GM12874 (cell line): ENCODE results near the gene RNF13.

Source experiments
- CTCF ChIP-seq: IDR thresholded peaks from 2 replicates; pipeline ENCODE4 v1.5.1; 2011; ENCODE audit warnings: low read depth, mild to moderate bottlenecking, control low read depth, low read length, moderate library complexity; ENCODE audit not compliant: insufficient read depth

RNF13 gene

DNA sequence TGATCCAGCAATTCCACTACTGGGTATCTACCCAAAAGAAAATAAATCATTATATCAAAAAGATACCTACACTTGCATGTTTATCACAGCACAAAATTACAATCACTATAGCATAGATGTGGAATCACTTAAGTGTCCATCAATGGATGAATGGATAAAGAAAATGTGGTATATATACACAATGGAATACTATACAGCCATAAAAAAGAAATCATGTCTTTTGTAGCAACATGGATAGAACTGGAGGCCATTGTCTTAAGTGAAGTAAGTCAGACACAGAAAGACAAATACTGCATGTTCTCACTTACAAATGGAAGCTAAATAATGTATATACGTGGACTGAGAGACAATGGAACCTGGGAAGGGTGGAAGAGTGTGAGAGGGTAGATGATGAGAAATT lies 185.9 kb downstream of the RNF13 start:
- TF ChIP-seq CTCF: no peak

DNA sequence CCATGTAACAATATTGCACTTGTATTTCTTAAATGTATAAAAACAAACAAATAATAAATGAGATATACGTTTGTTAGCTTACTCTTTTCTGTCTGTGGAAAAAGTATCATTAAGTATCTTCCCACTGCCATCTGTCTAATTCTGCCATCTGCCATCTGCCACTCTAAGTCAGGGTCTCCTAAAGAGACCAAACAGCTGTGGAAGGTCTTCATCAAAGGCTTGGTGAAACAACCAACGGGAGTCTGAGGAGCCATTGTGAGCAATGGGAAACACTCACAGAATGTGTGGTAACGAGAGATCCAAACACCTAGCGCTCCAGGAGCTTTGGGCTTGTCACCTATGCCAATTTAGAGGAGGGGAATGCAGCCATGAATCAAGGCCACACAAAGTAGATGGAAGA lies 186.4 kb downstream of the RNF13 start:
- TF ChIP-seq CTCF: no peak

DNA sequence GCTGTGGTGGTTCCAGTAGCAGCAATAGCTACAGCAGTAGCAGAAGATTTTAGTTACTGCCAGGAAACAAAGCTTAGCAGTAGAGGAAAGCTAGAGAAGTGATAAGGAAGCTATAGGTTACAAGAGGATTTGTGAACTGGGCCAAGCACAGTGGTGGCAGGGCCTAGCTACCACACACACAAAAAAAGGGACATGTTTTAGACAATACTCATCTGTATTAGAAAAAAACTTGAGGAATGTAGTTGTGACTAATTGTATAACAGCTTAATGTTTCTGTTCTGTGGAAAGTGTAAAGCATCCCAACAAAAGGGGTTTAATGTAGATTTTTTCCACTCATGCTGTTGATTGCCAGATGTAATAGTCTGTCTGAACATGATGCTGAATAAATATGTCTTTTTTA lies 187.6 kb downstream of the RNF13 start:
- no peak for TF ChIP-seq CTCF

DNA sequence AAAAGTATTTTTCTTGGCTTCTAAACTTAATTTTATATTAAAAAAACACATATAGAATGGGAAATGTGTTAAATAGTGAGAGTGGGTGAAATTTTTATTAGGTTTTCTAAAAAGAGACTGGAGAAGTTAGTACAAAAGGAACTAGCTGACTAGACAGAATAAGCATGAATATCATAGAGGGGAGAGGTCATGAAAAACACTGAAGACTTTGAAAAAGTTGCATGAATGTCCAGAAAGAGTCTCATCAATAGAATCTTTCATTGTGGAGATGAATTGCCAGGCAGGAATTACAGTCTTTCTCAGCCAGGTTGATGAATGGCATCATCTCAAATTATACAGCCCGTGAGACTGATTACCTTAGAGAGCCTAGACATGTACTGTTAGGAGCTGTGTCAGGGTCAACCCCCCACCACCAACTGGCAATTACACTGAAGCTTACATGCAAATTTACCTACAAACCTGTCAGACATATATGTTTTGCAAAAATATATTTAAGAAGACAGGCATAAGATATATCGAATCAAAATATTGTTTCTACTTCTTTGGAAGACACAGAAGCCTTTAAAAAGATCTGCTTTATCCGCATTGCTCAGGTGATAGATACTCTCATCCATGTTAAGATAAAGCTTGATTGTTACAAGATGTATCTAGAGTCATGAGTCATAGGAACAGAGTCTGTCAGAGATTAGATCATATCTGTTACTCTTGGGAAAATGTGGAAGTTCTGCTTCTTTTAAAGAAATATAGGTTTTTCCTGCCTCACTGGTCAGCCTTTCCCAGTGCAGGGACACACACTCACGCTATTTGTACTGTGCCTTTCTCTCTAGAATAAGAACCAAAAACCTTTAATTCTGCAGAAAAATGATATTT lies 192.5 kb downstream of the RNF13 start:
- no peak for TF ChIP-seq CTCF

GRCh38 chr3:150006794-150007193 lies 193.8 kb downstream of the RNF13 start:
- TF ChIP-seq CTCF: no peak
